Astrocyte (in vitro differentiated cells and primary cell): Measurements from ENCODE around the gene C21orf91.

Source experiments
- CTCF ChIP-seq: IDR thresholded peaks from 2 replicates; pipeline ENCODE4 v1.5.1; 2011; ENCODE audit warnings: low read depth, mild to moderate bottlenecking, inconsistent platforms, low read length, moderate library complexity; ENCODE audit not compliant: insufficient read depth
- EZH2 ChIP-seq: IDR thresholded peaks from 2 replicates; pipeline ENCODE4 v1.6.1; 2012; ENCODE audit warnings: mild to moderate bottlenecking, low read length, inconsistent platforms; ENCODE audit not compliant: insufficient read depth

DNA sequence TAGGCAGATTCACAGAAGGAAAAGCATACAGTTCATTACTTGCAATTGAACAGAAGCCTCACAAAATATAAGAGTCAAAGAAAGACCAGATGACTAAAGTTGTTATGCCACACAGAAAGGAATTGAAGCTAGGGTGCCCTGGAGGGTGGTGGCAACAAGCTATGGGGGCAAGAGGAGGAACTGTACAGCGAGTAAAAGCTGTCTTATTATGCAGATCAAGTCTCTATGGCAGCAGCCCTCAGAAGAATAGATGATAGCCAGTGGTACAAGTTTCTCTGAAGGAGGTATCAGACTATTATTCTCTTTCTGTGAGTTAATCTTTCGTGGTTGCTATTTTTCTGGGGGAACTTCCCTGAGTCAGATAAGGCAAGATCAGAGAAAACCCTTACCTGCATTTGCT lies 72.2 kb downstream of the C21orf91 start:
- TF ChIP-seq CTCF (no peak), EZH2 (no peak)
